ENCODE data around the gene OR5H15. TPM values are rescaled to one million over a fixed set of nuclear protein-coding genes. Genes with fewer than 3 reads are reported as not detected.

OR5H15 gene
- total RNA-seq, 3 donors from 2014 or later (not counting 1 experiment from before 2014, with no cell fraction given), result not detected

DNA sequence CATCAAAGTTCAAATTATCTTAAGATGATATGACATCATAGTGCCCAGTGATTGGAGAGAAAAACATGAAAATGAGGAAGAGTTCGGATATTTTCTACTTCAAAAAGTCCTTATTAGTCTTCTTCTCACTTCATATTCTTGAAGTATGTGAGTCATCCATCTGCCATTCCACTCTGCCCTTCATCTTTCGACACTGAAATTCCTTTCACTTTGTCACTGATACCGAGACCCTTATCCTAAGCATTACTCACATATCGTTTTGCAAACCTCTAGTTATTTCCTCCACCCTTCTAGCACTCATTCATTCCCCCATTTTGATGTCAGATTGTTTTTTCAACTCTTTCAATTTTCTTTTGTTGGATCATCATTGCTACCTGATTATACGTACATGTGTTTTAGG lies 15.3 kb upstream of the OR5H15 start:
- TF ChIP-seq, protein P1, sequence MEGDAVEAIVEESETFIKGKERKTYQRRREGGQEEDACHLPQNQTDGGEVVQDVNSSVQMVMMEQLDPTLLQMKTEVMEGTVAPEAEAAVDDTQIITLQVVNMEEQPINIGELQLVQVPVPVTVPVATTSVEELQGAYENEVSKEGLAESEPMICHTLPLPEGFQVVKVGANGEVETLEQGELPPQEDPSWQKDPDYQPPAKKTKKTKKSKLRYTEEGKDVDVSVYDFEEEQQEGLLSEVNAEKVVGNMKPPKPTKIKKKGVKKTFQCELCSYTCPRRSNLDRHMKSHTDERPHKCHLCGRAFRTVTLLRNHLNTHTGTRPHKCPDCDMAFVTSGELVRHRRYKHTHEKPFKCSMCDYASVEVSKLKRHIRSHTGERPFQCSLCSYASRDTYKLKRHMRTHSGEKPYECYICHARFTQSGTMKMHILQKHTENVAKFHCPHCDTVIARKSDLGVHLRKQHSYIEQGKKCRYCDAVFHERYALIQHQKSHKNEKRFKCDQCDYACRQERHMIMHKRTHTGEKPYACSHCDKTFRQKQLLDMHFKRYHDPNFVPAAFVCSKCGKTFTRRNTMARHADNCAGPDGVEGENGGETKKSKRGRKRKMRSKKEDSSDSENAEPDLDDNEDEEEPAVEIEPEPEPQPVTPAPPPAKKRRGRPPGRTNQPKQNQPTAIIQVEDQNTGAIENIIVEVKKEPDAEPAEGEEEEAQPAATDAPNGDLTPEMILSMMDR (IDR thresholded peaks at IDR 0.05), result no peak
- no peak overlapping the region for H3K4me3 Mint-ChIP-seq
- Histone ChIP-seq H3K4me1 (ENCODE audit: control insufficient read depth, insufficient read depth, low read length) (no peaks in the 10 kb centered on the region), H3K9me3 (ENCODE audit: control insufficient read depth, insufficient read depth, low read length) (no peaks in the 10 kb centered on the region), H3K36me3 (ENCODE audit: control insufficient read depth, insufficient read depth, low read length) (no peaks in the 10 kb centered on the region), H3K27me3 (ENCODE audit: control insufficient read depth, insufficient read depth, low read length) (no peaks in the 10 kb centered on the region), H3K27ac (ENCODE audit: low read length) (no peak overlapping the region), H3K4me3 (ENCODE audit: low read length) (no peak overlapping the region)
- no peaks in the 10 kb centered on the region for H3K4me1 Mint-ChIP-seq
- no peak overlapping the region for H3K27ac Mint-ChIP-seq
- H3K9me3 Mint-ChIP-seq, result peaks cover 3 to 5% of the 10 kb centered on the region in 2 donors
- H3K27me3 Mint-ChIP-seq (ENCODE audit: low read depth in 2 of 2), result no peaks in the 10 kb centered on the region
- no peaks in the 10 kb centered on the region for H3K36me3 Mint-ChIP-seq
- no peak for ATAC-seq
- intact Hi-C loops (cut with micrococcal nuclease), result no loop called here
- no peak for DNase-seq
- 78% methylated on average over 4 of the region's 5 CpGs for WGBS (ENCODE audit: insufficient coverage)

DNA sequence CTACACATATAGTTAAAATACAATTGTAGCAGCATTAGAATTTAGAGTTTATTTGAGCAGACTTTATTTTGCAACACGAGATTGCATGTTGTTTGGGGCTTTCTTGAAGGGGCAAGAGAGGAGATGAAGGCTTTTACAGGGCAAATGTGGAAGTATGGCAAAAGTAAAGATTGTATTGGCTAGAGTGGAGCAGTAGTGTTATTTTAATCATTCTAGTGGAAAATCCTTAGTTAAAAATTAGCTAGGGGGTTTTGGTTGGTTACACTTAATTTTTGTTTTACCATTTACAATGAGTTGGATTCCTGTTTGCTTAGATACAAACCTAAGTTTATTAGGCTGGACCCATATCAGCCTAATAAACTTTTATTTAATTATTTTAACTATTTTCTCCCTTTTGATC lies 4.6 kb downstream of the OR5H15 start:
- Histone ChIP-seq H3K36me3 (ENCODE audit: control insufficient read depth, insufficient read depth, low read length) (no peaks in the 10 kb centered on the region), H3K27ac (ENCODE audit: low read length) (no peak overlapping the region), H3K27me3 (ENCODE audit: control insufficient read depth, insufficient read depth, low read length) (no peaks in the 10 kb centered on the region), H3K9me3 (ENCODE audit: control insufficient read depth, insufficient read depth, low read length) (no peaks in the 10 kb centered on the region), H3K4me3 (ENCODE audit: low read length) (no peak overlapping the region), H3K4me1 (ENCODE audit: control insufficient read depth, insufficient read depth, low read length) (no peaks in the 10 kb centered on the region)
- H3K9me3 Mint-ChIP-seq, result peaks cover 3 to 7% of the 10 kb centered on the region in 2 donors
- no peaks in the 10 kb centered on the region for H3K27me3 Mint-ChIP-seq (ENCODE audit: low read depth in 2 of 2)
- DNase-seq (no peak), ATAC-seq (no peak)
- 69% methylated on average over 1 of the region's 1 CpG for WGBS (ENCODE audit: insufficient coverage)
- H3K4me1 Mint-ChIP-seq, result no peaks in the 10 kb centered on the region
- intact Hi-C loops (cut with micrococcal nuclease), result no loop called here
- TF ChIP-seq, protein P1 (IDR thresholded peaks at IDR 0.05), result no peak
- no peaks in the 10 kb centered on the region for H3K36me3 Mint-ChIP-seq
- H3K27ac Mint-ChIP-seq, result no peak overlapping the region
- H3K4me3 Mint-ChIP-seq, result no peak overlapping the region

DNA sequence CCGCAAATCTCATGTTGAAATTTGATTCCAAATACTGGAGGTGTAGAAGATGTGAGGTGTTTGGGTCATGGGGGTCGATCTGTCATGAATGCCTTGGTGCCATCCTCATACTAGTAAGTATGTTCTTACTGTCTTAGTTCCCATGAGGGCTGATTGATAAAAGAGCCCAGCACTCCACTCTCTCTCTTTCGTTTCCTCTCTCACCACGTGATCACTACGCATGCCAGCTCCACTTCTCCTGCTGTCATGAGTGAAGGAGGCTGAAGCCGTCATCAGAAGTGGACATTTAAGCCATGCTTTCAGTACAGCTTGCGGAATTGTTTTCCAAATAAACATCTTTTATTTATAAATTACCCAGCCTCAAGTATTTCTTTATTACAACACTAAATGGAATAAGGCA lies 6.1 kb downstream of the OR5H15 start:
- H3K27me3 Mint-ChIP-seq (ENCODE audit: low read depth in 2 of 2), result no peaks in the 10 kb centered on the region
- H3K4me3 Mint-ChIP-seq, result no peak overlapping the region
- DNase-seq, result no peak
- Histone ChIP-seq H3K27me3 (ENCODE audit: control insufficient read depth, insufficient read depth, low read length) (no peaks in the 10 kb centered on the region), H3K4me1 (ENCODE audit: control insufficient read depth, insufficient read depth, low read length) (no peaks in the 10 kb centered on the region), H3K36me3 (ENCODE audit: control insufficient read depth, insufficient read depth, low read length) (no peaks in the 10 kb centered on the region), H3K9me3 (ENCODE audit: control insufficient read depth, insufficient read depth, low read length) (no peaks in the 10 kb centered on the region), H3K27ac (ENCODE audit: low read length) (no peak overlapping the region), H3K4me3 (ENCODE audit: low read length) (no peak overlapping the region)
- intact Hi-C loops (cut with micrococcal nuclease), result no loop called here
- TF ChIP-seq, protein P1 (IDR thresholded peaks at IDR 0.05), result no peak
- H3K4me1 Mint-ChIP-seq, result no peaks in the 10 kb centered on the region
- H3K36me3 Mint-ChIP-seq, result no peaks in the 10 kb centered on the region
- peaks cover 7% of the 10 kb centered on the region in 2 donors for H3K9me3 Mint-ChIP-seq
- ATAC-seq, result no peak
- WGBS (ENCODE audit: insufficient coverage), result 92% methylated on average over 6 of the region's 7 CpGs
- H3K27ac Mint-ChIP-seq, result no peak overlapping the region

DNA sequence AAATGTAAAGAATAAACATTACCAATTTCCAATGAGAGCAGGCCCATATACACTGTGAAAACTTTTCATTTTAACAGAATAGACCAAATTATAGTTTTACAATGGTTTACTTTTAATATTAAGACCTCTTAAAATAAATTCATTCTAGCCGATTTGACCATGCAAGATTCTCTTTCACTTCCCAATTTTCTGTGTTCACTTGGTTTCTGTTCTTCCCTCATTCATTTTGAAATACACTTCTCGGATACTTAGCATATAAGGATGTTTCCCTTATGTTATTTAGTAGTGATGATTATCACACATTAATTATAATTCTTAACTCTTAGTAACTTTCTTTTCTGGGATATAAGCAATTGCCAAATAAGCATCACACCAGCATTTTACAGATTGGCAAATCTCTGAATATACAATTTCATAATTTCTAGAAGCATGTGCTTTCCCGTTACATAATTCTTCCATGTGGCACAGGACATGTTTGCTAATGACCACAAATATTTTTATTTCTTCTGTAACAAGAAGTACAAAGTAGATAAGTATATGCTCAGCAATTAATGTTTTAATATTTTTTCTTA lies 13.9 kb downstream of the OR5H15 start:
- H3K4me3 ChIP-seq (ENCODE audit: low read length), result no peak overlapping the region
- H3K27ac ChIP-seq (ENCODE audit: low read length), result no peak overlapping the region
- H3K27me3 ChIP-seq (ENCODE audit: control insufficient read depth, insufficient read depth, low read length), result no peaks in the 10 kb centered on the region
- intact Hi-C loops (cut with micrococcal nuclease), result no loop called here
- H3K27ac Mint-ChIP-seq, result no peak overlapping the region
- H3K4me3 Mint-ChIP-seq, result no peak overlapping the region
- H3K9me3 ChIP-seq (ENCODE audit: control insufficient read depth, insufficient read depth, low read length), result no peaks in the 10 kb centered on the region
- peaks cover 3 to 4% of the 10 kb centered on the region in 2 donors for H3K9me3 Mint-ChIP-seq
- H3K36me3 Mint-ChIP-seq, result no peaks in the 10 kb centered on the region
- no peaks in the 10 kb centered on the region for H3K4me1 ChIP-seq (ENCODE audit: control insufficient read depth, insufficient read depth, low read length)
- H3K4me1 Mint-ChIP-seq, result no peaks in the 10 kb centered on the region
- TF ChIP-seq, protein P1 (IDR thresholded peaks at IDR 0.05), result no peak
- no peaks in the 10 kb centered on the region for H3K36me3 ChIP-seq (ENCODE audit: control insufficient read depth, insufficient read depth, low read length)
- DNase-seq, result no peak
- no peak for ATAC-seq
- 80% methylated on average over 1 of the region's 3 CpGs for WGBS (ENCODE audit: insufficient coverage)
- no peaks in the 10 kb centered on the region for H3K27me3 Mint-ChIP-seq (ENCODE audit: low read depth in 2 of 2)

All from natural killer cell (primary cell).